ENCODE data around the gene PLCH1.
A peak's percentile ranks its signal among the peaks of the same experiment; 100 is the strongest.

PLCH1 gene

DNA sequence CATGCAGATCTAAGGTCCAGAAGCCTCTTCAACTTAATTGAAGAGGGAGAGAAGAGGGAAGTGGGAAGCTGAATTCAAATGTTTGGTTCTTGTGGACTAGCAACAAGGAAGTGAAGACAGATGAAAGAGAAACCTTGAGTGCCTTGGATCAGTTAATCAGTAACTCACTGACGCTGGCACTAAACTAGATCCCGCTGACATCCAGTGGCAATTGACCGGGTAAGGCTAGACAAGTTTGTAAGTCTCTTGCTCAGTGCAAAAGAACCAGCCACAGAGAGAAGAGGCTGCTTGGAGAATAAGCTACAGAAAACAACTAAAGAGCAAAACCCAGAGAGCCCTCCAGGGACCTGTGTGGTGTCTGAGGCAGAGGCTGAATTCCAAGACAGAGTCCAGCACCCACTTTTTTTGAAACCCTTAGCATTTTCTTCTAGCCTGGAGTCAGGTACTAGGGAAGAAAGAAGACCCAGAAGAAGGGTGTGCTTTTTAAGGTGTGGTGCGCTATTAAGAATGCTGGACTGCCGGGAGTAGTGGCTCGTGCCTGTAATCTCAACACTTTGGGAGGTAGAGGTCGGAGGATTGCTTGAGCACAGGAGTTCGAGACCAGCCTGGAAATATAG, 6.9 kb downstream of the PLCH1 start:
- TF ChIP-seq CTCF (conservative IDR thresholded peaks at IDR 0.05): no peak
- H3K27ac ChIP-seq: peak overlapping the region; percentile 84

- H3K27ac ChIP-seq: peak overlapping the region; percentile 84
- TF ChIP-seq CTCF (conservative IDR thresholded peaks at IDR 0.05): no peak
Measured at GRCh38 chr3:155736381-155736780, 8.5 kb downstream of the PLCH1 start.

GRCh38 chr3:155730843-155731242, 14.0 kb downstream of the PLCH1 start:
- TF ChIP-seq CTCF (conservative IDR thresholded peaks at IDR 0.05): no peak
- 0 out of 2 replicates have a peak overlapping the region, but pooled peaks have one; percentile 2 for H3K27ac ChIP-seq

- TF ChIP-seq CTCF (conservative IDR thresholded peaks at IDR 0.05): no peak
- H3K27ac ChIP-seq: peak overlapping the region; percentile 42
Measured at GRCh38 chr3:155727836-155728235, 17.0 kb downstream of the PLCH1 start.

DNA sequence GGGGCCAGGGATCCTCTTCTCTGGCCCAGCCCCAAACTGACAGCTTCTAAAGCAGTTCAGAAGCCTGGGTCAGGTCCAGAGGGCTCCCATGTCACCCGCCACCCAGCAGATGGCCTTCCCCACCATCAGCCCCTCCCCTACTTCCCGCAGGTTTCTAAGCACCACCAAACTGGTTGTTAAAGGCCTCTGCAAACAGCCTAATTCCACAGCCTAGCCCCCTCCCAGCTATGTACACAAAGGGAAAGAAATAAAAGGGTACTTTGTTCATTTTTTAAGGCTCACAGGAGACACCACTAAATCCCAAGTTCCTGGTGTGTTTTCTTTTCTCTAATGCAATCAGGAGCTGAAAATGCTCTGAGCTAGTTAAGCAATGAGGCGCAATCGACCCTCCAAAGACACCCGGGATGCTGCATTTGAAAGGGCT, 30.6 kb downstream of the PLCH1 start:
- TF ChIP-seq CTCF (conservative IDR thresholded peaks at IDR 0.05): no peak

GRCh38 chr3:155712008-155712407, 32.9 kb downstream of the PLCH1 start:
- H3K27ac ChIP-seq: no peak overlapping the region
- TF ChIP-seq CTCF (conservative IDR thresholded peaks at IDR 0.05): no peak

More for the DNA sequence above, 30.6 kb downstream of the PLCH1 start:
- peak overlapping the region; percentile 2; the same call in 1 of the 2 replicates for H3K27ac ChIP-seq

DNA sequence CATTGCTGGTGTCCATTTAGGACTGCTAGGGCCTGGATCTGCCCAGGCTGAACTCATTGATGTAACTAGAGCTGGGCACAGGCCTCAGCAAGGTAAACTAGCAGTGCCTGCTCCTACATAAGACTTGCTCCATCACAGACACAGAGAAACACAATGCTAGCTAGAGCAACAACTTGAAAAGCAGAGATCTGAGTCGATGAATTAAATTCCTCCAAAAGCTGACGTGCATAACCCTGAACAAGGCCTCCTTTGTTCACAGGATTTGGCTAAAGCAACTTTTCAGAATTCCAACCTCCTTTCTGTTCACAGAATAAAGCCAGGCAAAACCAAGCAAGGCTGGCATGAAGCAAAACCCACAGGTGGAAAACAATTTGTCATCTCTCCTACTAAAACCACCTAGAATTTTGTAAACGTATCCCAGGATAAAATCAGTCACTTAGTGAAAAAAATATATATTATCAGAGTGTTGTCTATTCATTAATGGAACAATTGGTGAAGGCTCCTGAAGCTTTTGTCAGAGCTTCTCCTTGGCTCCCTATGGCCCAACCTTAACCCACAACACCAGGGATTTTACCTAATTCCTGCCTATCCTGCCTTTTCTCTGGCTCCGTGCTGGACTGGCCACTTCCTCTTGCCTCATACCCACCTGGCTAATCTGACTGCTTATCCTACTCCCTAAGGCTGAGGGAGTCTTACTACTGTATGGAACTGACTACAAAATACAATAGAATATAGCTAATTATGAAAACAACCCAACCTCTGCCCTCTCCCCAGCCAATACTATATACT, 39.9 kb downstream of the PLCH1 start:
- no peak overlapping the region for H3K27ac ChIP-seq
- TF ChIP-seq CTCF (conservative IDR thresholded peaks at IDR 0.05): no peak

Data from VCaP (cell line).